CD14-positive monocyte (primary cell): Measurements from ENCODE around the gene FAM81A. TPM values are rescaled to one million over a fixed set of nuclear protein-coding genes. Genes with fewer than 3 reads are reported as not detected.
A peak's percentile ranks its signal among the peaks of the same experiment; 100 is the strongest.

Experiments used
- DNase-seq, 3 donors: peaks; one replicate each; pipeline ENCODE4 v3.0.0-alpha.2; 2011 to 2022
- H2AFZ ChIP-seq: 2 replicates; pipeline ENCODE4 v1.6.0; 2012; ENCODE audit warnings: mild to moderate bottlenecking, low read depth, low read length, inconsistent platforms; ENCODE audit not compliant: insufficient read depth, poor library complexity, severe bottlenecking
- H3K27ac ChIP-seq, 2 donors: 1 replicate in 1 of 2; 2 replicates in 1 of 2; pipeline ENCODE4 v1.5.1; 2012 to 2013; ENCODE audit warnings: low read length in 2 of 2, control low read depth in 1 of 2, inconsistent platforms in 1 of 2, low read depth in 1 of 2, mild to moderate bottlenecking in 1 of 2
- H3K27me3 ChIP-seq, 2 donors: one replicate each; pipeline versions ENCODE4 v1.6.0 to v1.6.1; 2011 to 2013; ENCODE audit warnings: low read length in 2 of 2; ENCODE audit not compliant: control insufficient read depth in 2 of 2, insufficient read depth in 2 of 2
- H3K36me3 ChIP-seq, 2 donors: replicated peaks in 1 of 2; 1 replicate in 1 of 2; 2 replicates in 1 of 2; pipeline versions ENCODE4 v1.5.1 to v1.6.1; 2012 to 2013; ENCODE audit warnings: low read length in 2 of 2, control low read depth in 1 of 2, inconsistent platforms in 1 of 2, mild to moderate bottlenecking in 1 of 2; ENCODE audit not compliant: insufficient read depth in 2 of 2, control insufficient read depth in 1 of 2
- H3K4me1 ChIP-seq, 2 donors: 1 replicate in 1 of 2; 2 replicates in 1 of 2; pipeline versions ENCODE4 v1.5.1 to v1.6.1; 2012 to 2013; ENCODE audit warnings: low read length in 2 of 2, control low read depth in 1 of 2, inconsistent platforms in 1 of 2, mild to moderate bottlenecking in 1 of 2, moderate library complexity in 1 of 2; ENCODE audit not compliant: insufficient read depth in 2 of 2, control insufficient read depth in 1 of 2
- H3K4me2 ChIP-seq: replicated peaks from 2 replicates; pipeline ENCODE3; 2012; ENCODE audit warnings: low read length, moderate library complexity, mild to moderate bottlenecking; ENCODE audit not compliant: poor library complexity, severe bottlenecking; ENCODE audit errors: extremely low read depth
- H3K4me3 ChIP-seq, 3 experiments: fragments of 200-600 bp in 1 of 3; sonication (generic) in 1 of 3; replicated peaks in 1 of 3; 1 replicate in 2 of 3; 2 replicates in 1 of 3; pipeline ENCODE4 v1.5.1; 2011 to 2013; ENCODE audit warnings: low read length in 3 of 3, mild to moderate bottlenecking in 3 of 3, control low read depth in 2 of 3, low read depth in 2 of 3, inconsistent platforms in 1 of 3, moderate library complexity in 1 of 3
- H3K79me2 ChIP-seq: 2 replicates; pipeline ENCODE4 v1.6.0; 2012; ENCODE audit warnings: mild to moderate bottlenecking, control low read depth, inconsistent platforms, low read length, moderate library complexity; ENCODE audit not compliant: insufficient read depth
- H3K9ac ChIP-seq: 2 replicates; pipeline ENCODE4 v1.6.0; 2017; ENCODE audit warnings: low read length, mild to moderate bottlenecking; ENCODE audit not compliant: insufficient read depth, poor library complexity, severe bottlenecking
- H3K9me3 ChIP-seq, 2 donors: replicated peaks in 1 of 2; 1 replicate in 1 of 2; 2 replicates in 1 of 2; pipeline versions ENCODE4 v1.5.1 to v1.6.1; 2012 to 2013; ENCODE audit warnings: low read length in 2 of 2, control low read depth in 1 of 2; ENCODE audit not compliant: control insufficient read depth in 1 of 2, insufficient read depth in 1 of 2
- H4K20me1 ChIP-seq: 2 replicates; pipeline ENCODE4 v1.6.0; 2012; ENCODE audit warnings: mild to moderate bottlenecking, low read length, control low read depth, moderate library complexity; ENCODE audit not compliant: insufficient read depth
- H3K27ac Mint-ChIP-seq, 7 donors: one replicate each; pipeline ENCODE4 v1.8.0; 2020; ENCODE audit warnings: mild to moderate bottlenecking in 7 of 7, mixed read lengths in 7 of 7, moderate library complexity in 6 of 7, inconsistent platforms in 2 of 7
- H3K27me3 Mint-ChIP-seq, 3 donors: one replicate each; pipeline ENCODE4 v1.8.0; 2021 to 2022; ENCODE audit warnings: low read depth in 3 of 3, mild to moderate bottlenecking in 3 of 3, mixed read lengths in 3 of 3, moderate library complexity in 3 of 3, inconsistent platforms in 1 of 3
- H3K36me3 Mint-ChIP-seq, 2 donors: one replicate each; pipeline ENCODE4 v1.8.0; 2020; ENCODE audit warnings: mixed read lengths in 2 of 2, inconsistent platforms in 1 of 2, mild to moderate bottlenecking in 1 of 2
- H3K4me1 Mint-ChIP-seq: one replicate; pipeline ENCODE4 v1.8.0; 2020; ENCODE audit warnings: mild to moderate bottlenecking, mixed read lengths
- H3K4me3 Mint-ChIP-seq, 2 donors: one replicate each; pipeline ENCODE4 v1.8.0; 2020; ENCODE audit warnings: mild to moderate bottlenecking in 2 of 2, mixed read lengths in 2 of 2, moderate library complexity in 1 of 2
- H3K9me3 Mint-ChIP-seq, 7 donors: one replicate each; pipeline ENCODE4 v1.8.0; 2020 to 2022; ENCODE audit warnings: mixed read lengths in 7 of 7, mild to moderate bottlenecking in 6 of 7, moderate library complexity in 6 of 7, inconsistent platforms in 2 of 7
- WGBS: methylation state at CpG from one replicate; pipeline ENCODE4 v1.1.5; 2013; ENCODE audit warnings: missing lambda C conversion rate; ENCODE audit not compliant: insufficient coverage; 5-methylcytosine and 5-hydroxymethylcytosine counted together
- intact Hi-C, 2 donors: fragments of 100-400 bp; cut with micrococcal nuclease; formaldehyde crosslinking; loops; one replicate each; pipeline versions ENCODE4 v1.15.0 to v1.15.1; 2023
- polyA plus RNA-seq, 3 donors: library from polyadenylated mRNA; depleted of rRNA in 1 of 3; unstranded in 2 of 3; stranded (reverse) in 1 of 3; fragments of 300-500 nt in 2 of 3; fragments of >200 nt in 1 of 3; fragmentation: Illumina TruSeq in 2 of 3; gene quantifications; 1 replicate in 2 of 3; 2 replicates in 1 of 3; pipeline ENCODE4 v1.2.3, GENCODE V29; 2012 to 2021
- TF ChIP-seq, protein P1 (sequence below): fragments of 200-600 bp; IDR thresholded peaks from one replicate; pipeline ENCODE4 v1.8.0; 2022; ENCODE audit warnings: antibody characterized with exemption, mild to moderate bottlenecking

FAM81A gene
- polyA plus RNA-seq, 3 donors, result 0.40 to 0.66 TPM; not detected in 1

DNA sequence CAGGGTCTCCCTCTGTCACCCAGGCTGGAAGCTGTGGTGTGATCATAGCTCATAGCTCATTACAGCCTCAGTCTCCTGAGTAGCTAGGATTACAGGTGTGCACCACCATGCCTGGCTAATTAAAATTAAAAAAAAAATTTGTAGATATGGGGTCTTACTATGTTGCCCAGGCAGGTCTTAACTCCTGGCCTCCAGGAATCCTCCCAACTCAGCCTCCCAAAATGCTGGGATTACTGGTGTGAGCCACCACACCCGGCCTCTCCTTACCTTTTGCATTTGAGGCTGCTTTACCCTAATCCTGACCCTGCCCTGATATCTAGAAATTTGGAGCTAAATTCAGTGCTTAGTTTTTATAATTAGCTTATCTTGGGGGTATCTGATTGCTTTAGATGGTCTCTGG, 90.4 kb downstream of the FAM81A start:
- TF ChIP-seq, protein P1, sequence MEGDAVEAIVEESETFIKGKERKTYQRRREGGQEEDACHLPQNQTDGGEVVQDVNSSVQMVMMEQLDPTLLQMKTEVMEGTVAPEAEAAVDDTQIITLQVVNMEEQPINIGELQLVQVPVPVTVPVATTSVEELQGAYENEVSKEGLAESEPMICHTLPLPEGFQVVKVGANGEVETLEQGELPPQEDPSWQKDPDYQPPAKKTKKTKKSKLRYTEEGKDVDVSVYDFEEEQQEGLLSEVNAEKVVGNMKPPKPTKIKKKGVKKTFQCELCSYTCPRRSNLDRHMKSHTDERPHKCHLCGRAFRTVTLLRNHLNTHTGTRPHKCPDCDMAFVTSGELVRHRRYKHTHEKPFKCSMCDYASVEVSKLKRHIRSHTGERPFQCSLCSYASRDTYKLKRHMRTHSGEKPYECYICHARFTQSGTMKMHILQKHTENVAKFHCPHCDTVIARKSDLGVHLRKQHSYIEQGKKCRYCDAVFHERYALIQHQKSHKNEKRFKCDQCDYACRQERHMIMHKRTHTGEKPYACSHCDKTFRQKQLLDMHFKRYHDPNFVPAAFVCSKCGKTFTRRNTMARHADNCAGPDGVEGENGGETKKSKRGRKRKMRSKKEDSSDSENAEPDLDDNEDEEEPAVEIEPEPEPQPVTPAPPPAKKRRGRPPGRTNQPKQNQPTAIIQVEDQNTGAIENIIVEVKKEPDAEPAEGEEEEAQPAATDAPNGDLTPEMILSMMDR, result no peak
- intact Hi-C loops, result loop anchor here in 1 of 2 donors (10.0 kb wide), 1 partner anchor 354 kb away; no protein-coding TSS in a partner anchor
- Histone ChIP-seq H3K36me3 (no peaks in the 10 kb centered on the region), H3K4me3 (no peak overlapping the region), H3K27ac (no peak overlapping the region), H3K27me3 (no peaks in the 10 kb centered on the region), H3K79me2 (no peaks in the 10 kb centered on the region), H2AFZ (no peak overlapping the region), H3K9ac (no peak overlapping the region), H3K9me3 (no peaks in the 10 kb centered on the region), H4K20me1 (no peaks in the 10 kb centered on the region), H3K4me1 (peaks cover 46 to 50% of the 10 kb centered on the region in 2 donors), H3K4me2 (no peak overlapping the region)
- no CpG with 5 or more reads among the region's 1 CpG for WGBS
- peaks cover 0 to 2% (median 0%) of the 10 kb centered on the region in 3 donors for H3K27me3 Mint-ChIP-seq
- H3K9me3 Mint-ChIP-seq, result no peaks in the 10 kb centered on the region
- H3K36me3 Mint-ChIP-seq, result no peaks in the 10 kb centered on the region
- DNase-seq, result no peak
- H3K27ac Mint-ChIP-seq, result peak overlapping the region in 1 of 7 donors; percentile 41
- H3K4me1 Mint-ChIP-seq, result peaks cover 52% of the 10 kb centered on the region
- H3K4me3 Mint-ChIP-seq, result no peak overlapping the region

GRCh38 chr15:59528961-59529402, 91.0 kb downstream of the FAM81A start:
- no peak overlapping the region for H3K4me3 ChIP-seq
- TF ChIP-seq, protein P1, result peak; percentile 85
- H3K36me3 ChIP-seq, result no peaks in the 10 kb centered on the region
- H4K20me1 ChIP-seq, result no peaks in the 10 kb centered on the region
- 0% methylated on average over 1 of the region's 8 CpGs for WGBS
- no peak overlapping the region for H3K27ac ChIP-seq
- Mint-ChIP-seq H3K36me3 (no peaks in the 10 kb centered on the region), H3K4me1 (peaks cover 47% of the 10 kb centered on the region), H3K27ac (peak overlapping the region in 1 of 7 donors; percentile 41), H3K27me3 (peaks cover 0 to 3% (median 2%) of the 10 kb centered on the region in 3 donors), H3K9me3 (no peaks in the 10 kb centered on the region), H3K4me3 (no peak overlapping the region)
- H3K27me3 ChIP-seq, result no peaks in the 10 kb centered on the region
- DNase-seq, result peak; percentile 59 to 76 (median 71)
- H2AFZ ChIP-seq, result no peak overlapping the region
- H3K9me3 ChIP-seq, result no peaks in the 10 kb centered on the region
- intact Hi-C loops, result loop anchor here in 1 of 2 donors (10.0 kb wide), 1 partner anchor 354 kb away; no protein-coding TSS in a partner anchor
- H3K79me2 ChIP-seq, result no peaks in the 10 kb centered on the region
- H3K9ac ChIP-seq, result no peak overlapping the region
- peaks cover 41 to 44% of the 10 kb centered on the region in 2 donors for H3K4me1 ChIP-seq
- no peak overlapping the region for H3K4me2 ChIP-seq
